ENCODE results near the gene RNF14.

GRCh38 chr5:142017832-142018427, 49.0 kb downstream of the RNF14 start:
- TF ChIP-seq CTCF (IDR thresholded peaks at IDR 0.05) = no peak
- TF ChIP-seq MAX (CRISPR knock-in tag; IDR thresholded peaks at IDR 0.05) = no peak
- TF ChIP-seq ZNF396 (CRISPR knock-in tag; IDR thresholded peaks at IDR 0.05; ENCODE audit: borderline replicate concordance) = no peak
- no peak for TF ChIP-seq KAT7 (CRISPR knock-in tag; IDR thresholded peaks at IDR 0.05; ENCODE audit: borderline replicate concordance)
- TF ChIP-seq MXD4 (CRISPR knock-in tag; IDR thresholded peaks at IDR 0.05; ENCODE audit: borderline replicate concordance) = no peak
- TF ChIP-seq JUN (CRISPR knock-in tag; IDR thresholded peaks at IDR 0.05) = no peak
- no peak for TF ChIP-seq HMGA2 (CRISPR knock-in tag; IDR thresholded peaks at IDR 0.05)
- TF ChIP-seq RORB (CRISPR knock-in tag; IDR thresholded peaks at IDR 0.05) = no peak
- no peak for TF ChIP-seq SMAD3 (CRISPR knock-in tag; IDR thresholded peaks at IDR 0.05; ENCODE audit: borderline replicate concordance)
- no peak for TF ChIP-seq NFATC4 (CRISPR knock-in tag; IDR thresholded peaks at IDR 0.05)
- TF ChIP-seq NFE2L1 (CRISPR knock-in tag; IDR thresholded peaks at IDR 0.05) = no peak
- no peak for TF ChIP-seq ZNF512 (CRISPR knock-in tag; IDR thresholded peaks at IDR 0.05; ENCODE audit: borderline replicate concordance)
- TF ChIP-seq NR3C1 (CRISPR knock-in tag; conservative IDR thresholded peaks at IDR 0.05; ENCODE audit: low read depth) = no peak
- no peak for TF ChIP-seq CBFB (CRISPR knock-in tag; IDR thresholded peaks at IDR 0.05; ENCODE audit: low read depth)
